CMK (cell line): Measurements from ENCODE around the gene CACNB2.

ENCODE experiments used
- DNase-seq: peaks from one replicate; pipeline ENCODE4 v3.0.0-alpha.2; 2010; ENCODE audit warnings: low read depth

CACNB2 gene

GRCh38 chr10:18340496-18341051 is 200.3 kb downstream of the CACNB2 start:
- DNase-seq = no peak

GRCh38 chr10:18341055-18341454 is 200.8 kb downstream of the CACNB2 start:
- no peak for DNase-seq

GRCh38 chr10:18343573-18343972 is 203.3 kb downstream of the CACNB2 start:
- DNase-seq = no peak

- no peak for DNase-seq
Observed at GRCh38 chr10:18345308-18345707, 205.1 kb downstream of the CACNB2 start.

DNA sequence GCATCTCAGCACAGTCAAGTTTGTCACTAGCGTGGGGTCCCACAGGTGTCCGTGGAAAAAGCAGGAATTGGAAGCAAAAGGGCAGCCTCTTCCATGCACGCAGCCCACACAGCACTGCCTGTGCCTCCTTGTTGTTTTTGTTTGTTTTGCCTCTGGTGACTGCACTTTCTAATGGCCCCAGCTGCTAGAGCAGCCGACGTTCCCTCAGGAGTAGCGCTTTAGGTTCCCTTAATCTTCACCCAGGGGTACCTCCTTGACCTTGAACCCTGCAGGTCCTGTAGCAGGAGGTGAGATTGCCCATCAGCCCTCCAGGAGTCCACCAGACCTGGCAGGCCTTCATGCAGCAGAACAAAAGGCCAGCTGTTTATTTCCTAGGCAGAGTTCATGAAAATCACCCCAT is 210.1 kb downstream of the CACNB2 start:
- no peak for DNase-seq

DNA sequence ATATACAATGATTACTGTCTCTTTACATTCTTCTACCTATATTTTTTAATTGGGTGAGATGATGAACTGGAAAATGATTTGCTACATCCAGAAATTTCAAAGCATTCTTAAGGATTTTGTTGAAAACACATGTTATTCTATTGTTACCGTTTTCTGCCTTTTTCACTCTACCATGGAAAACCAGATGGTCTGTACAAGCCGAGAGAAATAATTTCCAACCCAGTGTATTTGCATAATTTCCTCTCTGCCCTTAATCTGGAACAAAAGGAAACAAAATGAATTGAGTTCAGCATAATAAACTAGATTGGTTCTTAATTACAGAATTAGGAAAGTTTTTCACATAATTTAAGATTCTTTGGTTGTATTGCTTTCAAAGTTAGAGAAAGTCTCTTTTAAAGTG is 211.2 kb downstream of the CACNB2 start:
- DNase-seq = no peak

DNA sequence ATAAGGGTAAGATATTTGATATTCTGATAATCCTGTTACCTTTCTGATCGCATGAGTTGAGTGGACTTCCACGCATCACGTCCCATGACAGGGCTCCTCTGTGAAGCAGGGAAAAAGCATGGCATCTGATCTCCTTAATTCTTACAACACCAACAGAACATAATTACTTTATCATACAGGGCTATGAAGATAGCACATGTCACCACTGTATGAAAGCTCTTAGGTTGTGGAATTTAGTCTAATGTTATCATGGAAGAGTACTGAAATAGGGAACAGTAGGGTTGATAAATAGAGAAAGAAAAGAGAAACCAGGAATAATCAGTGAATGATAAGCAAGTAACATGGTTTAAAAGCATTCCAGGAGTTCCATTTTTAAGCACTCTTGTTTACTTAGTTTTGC is 212.0 kb downstream of the CACNB2 start:
- no peak for DNase-seq

DNA sequence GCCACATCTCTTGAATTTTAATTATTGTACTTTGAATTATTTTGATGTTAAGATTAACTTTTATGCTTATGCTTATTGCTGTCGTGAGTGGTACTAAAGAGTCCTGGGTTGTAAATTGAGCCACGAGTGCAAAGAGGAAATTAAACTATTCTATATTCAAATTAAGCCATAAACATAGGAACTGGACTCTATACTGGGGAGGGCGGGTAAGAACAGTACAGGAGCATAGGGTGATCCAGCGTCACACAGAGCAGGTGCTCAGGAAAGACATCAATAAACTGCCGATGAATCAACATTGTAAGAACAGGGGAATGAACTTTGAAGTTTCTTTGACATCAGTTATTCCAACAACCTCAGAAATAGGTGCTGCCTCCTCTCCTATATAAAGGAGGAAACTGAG is 219.6 kb downstream of the CACNB2 start:
- DNase-seq = no peak

DNA sequence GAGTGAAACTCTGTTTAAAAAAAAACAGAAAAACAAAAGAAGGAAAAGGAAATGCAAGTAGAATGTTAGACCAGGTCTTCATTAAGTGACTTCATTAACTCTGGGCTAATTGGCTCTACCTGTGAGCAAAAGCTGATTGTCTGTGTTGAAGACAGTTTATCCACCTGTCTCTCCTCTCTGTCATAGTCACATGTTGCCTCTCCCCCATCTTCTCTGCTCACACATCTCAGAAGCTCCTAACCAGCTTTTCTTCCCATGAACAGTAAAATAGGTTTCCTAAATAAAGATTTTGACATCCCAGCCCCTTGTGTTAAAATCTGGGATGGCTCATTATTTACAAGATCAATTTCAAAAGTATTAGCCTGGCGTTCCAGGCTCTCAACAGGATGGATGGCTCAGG is 222.7 kb downstream of the CACNB2 start:
- DNase-seq = no peak

GRCh38 chr10:18364987-18365775 is 225.0 kb downstream of the CACNB2 start:
- no peak for DNase-seq

- no peak for DNase-seq
Observed at GRCh38 chr10:18367840-18368239, 227.6 kb downstream of the CACNB2 start.

DNA sequence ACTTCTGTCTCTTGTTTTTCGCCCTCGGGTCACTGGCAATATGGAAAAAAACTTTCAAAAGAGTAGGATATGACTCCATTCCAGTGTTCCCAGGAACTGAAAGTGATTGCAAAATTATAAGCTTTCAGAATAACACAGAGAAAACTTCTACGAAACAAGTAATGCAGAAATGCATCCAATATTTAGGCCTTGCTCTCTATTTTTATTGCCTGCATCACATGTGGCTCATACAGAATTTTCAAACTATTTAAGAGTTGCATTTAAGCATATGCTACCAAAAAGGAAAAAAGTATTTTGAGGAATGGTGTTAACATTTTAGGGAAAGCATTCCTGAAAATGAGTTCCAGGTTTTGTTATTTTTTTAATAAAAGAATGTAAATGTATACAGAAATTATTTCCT is 228.0 kb downstream of the CACNB2 start:
- no peak for DNase-seq

GRCh38 chr10:18368682-18369081 is 228.5 kb downstream of the CACNB2 start:
- DNase-seq = no peak

GRCh38 chr10:18369859-18370473 is 229.7 kb downstream of the CACNB2 start:
- no peak for DNase-seq

DNA sequence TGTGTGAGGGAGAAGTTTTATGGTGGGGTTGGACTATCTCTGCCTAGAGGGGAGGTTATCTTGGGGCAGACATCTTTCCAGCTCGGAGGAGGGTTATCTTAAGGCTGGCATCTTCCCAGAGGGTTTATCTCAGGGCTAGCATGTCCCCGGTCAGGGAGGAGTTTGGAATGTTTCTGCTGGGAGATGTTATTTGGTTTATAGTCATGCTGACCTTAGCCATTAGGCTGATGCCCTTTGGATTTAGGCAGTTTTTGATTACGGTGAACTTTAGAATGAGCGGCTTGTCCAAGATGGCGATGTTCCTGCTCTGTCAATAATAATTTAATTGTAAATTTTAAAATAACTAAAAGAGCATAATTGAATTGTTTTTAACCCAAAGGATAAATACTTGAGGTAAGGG is 236.4 kb downstream of the CACNB2 start:
- no peak for DNase-seq

GRCh38 chr10:18377898-18378297 is 237.7 kb downstream of the CACNB2 start:
- no peak for DNase-seq

GRCh38 chr10:18378766-18379165 is 238.5 kb downstream of the CACNB2 start:
- no peak for DNase-seq

DNA sequence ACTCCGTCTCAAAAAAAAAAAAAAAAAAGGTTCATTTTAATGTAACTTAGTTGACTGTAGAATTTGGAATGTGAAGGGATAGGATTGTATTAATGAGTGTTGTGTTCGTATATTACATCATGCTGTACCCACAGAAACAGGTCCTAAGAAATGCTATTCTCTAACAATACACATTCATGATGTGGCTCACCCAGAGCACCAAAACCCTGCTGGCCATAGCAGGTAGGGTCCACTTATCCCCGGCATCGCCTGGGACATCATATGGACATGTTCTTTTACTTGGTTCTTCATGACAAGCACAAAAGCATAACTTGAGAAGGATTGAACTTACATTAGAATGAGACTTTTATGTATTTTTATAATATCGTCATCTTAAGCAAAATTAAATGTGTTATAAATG is 241.5 kb downstream of the CACNB2 start:
- no peak for DNase-seq

GRCh38 chr10:18397906-18398305 is 257.7 kb downstream of the CACNB2 start:
- no peak for DNase-seq

DNA sequence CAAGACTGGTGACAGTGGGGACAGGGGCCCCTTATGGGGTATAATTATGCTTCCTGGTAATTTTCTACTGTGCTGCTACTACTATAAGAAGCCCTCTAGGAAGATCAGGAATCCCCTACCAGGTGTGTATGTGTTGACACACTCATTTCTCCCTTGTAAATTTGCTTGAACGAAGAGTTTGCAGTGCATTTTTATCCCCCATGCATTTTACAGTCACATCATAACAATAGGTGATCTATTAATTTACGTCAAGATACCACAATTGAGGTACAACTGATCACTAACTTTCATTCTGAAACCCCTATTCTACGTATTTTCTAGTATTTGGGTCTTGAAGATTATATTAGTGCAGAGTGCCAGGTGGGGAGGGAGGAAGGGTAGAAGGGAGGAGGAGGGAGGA is 258.9 kb downstream of the CACNB2 start:
- no peak for DNase-seq

- DNase-seq = no peak
Observed at GRCh38 chr10:18400201-18400905, 260.1 kb downstream of the CACNB2 start.

- DNase-seq = no peak
Observed at GRCh38 chr10:18400906-18401245, 260.7 kb downstream of the CACNB2 start.
